Measurements from ENCODE around the gene NUP98. TPM values are rescaled to one million over a fixed set of nuclear protein-coding genes. Genes with fewer than 3 reads are reported as not detected.

NUP98 gene
- total and polyA plus RNA-seq, 10 of the 15 experiments (the other 5 are each of a cell fraction or from before 2014, with no cell fraction given): 21.7 to 108 (median 78.9) TPM

DNA sequence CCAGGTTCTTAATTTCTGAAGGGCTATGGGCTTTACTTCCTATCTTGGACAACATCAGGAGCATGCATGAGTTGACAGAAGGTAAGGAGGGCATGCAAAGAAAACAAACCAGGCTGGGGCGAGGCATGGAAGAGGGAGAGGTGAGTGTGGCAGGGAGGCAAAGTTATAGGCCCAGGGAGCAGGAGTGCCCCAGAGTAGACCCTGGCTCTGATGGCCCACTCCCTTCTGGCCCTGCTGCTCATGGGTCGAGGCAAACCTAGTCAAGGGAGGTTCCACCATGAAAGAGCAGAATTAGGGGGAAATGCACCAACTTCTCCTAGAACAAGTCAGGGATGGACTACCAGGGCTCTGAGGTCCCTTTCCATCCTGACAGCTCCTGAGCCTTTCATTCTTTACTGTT is 136.4 kb downstream of the NUP98 start (continued):
- TF ChIP-seq STAT3 (IDR thresholded peaks at IDR 0.05; ENCODE audit: low read depth, low read length) (no peak), HDAC2 (IDR thresholded peaks at IDR 0.05) (no peak), CREM (IDR thresholded peaks at IDR 0.05; ENCODE audit: low read depth) (no peak)

GRCh38 chr11:3659595-3660515 is 137.5 kb downstream of the NUP98 start:
- in situ Hi-C loops (cut with MboI) (no loop called here), intact Hi-C loops (cut with micrococcal nuclease; ENCODE audit: unreplicated experiment) (no loop called here)
- ATAC-seq: no peak
- Histone ChIP-seq H3K27ac (ENCODE audit: control insufficient read depth, insufficient read depth) (no peak overlapping the region), H3K36me3 (ENCODE audit: control insufficient read depth in 2 of 2, insufficient read depth in 2 of 2, low read length in 1 of 2) (no peaks in the 10 kb centered on the region), H2AFZ (ENCODE audit: control insufficient read depth, low read depth, low read length) (no peak overlapping the region), H3K9me3 (replicated peaks; ENCODE audit: control insufficient read depth, insufficient read depth, low read length) (no peaks in the 10 kb centered on the region), H3K4me1 (ENCODE audit: control insufficient read depth, insufficient read depth, low read length) (no peaks in the 10 kb centered on the region), H3K9ac (ENCODE audit: control insufficient read depth, insufficient read depth, low read length) (no peak overlapping the region), H3K4me2 (ENCODE audit: control insufficient read depth, insufficient read depth) (no peak overlapping the region), H3K4me3 (no peak overlapping the region), H3K79me2 (ENCODE audit: control insufficient read depth, insufficient read depth, low read length) (no peaks in the 10 kb centered on the region), H3K27me3 (replicated peaks in 1 of 2; ENCODE audit: control insufficient read depth in 2 of 2, insufficient read depth in 2 of 2, low read length in 1 of 2) (no peaks in the 10 kb centered on the region), H4K20me1 (ENCODE audit: control insufficient read depth, insufficient read depth) (no peaks in the 10 kb centered on the region)
- FAIRE-seq: no peak
- ChIA-PET RAD21 (ENCODE audit: unreplicated experiment) (no interaction called here), CTCF (no interaction called here), SMC1A (ENCODE audit: uncharacterized antibody, unreplicated experiment) (no interaction called here), POLR2A (no interaction called here)
- 63% methylated on average over 33 of the region's 33 CpGs for WGBS (ENCODE audit: insufficient coverage, insufficient replicate concordance, low lambda C conversion rate, missing lambda C conversion rate)
- no TSS peak for BruUV-seq (replicated peaks)
- no peak for DNase-seq (ENCODE audit: low read depth, low spot score)
- TF ChIP-seq, protein P1, sequence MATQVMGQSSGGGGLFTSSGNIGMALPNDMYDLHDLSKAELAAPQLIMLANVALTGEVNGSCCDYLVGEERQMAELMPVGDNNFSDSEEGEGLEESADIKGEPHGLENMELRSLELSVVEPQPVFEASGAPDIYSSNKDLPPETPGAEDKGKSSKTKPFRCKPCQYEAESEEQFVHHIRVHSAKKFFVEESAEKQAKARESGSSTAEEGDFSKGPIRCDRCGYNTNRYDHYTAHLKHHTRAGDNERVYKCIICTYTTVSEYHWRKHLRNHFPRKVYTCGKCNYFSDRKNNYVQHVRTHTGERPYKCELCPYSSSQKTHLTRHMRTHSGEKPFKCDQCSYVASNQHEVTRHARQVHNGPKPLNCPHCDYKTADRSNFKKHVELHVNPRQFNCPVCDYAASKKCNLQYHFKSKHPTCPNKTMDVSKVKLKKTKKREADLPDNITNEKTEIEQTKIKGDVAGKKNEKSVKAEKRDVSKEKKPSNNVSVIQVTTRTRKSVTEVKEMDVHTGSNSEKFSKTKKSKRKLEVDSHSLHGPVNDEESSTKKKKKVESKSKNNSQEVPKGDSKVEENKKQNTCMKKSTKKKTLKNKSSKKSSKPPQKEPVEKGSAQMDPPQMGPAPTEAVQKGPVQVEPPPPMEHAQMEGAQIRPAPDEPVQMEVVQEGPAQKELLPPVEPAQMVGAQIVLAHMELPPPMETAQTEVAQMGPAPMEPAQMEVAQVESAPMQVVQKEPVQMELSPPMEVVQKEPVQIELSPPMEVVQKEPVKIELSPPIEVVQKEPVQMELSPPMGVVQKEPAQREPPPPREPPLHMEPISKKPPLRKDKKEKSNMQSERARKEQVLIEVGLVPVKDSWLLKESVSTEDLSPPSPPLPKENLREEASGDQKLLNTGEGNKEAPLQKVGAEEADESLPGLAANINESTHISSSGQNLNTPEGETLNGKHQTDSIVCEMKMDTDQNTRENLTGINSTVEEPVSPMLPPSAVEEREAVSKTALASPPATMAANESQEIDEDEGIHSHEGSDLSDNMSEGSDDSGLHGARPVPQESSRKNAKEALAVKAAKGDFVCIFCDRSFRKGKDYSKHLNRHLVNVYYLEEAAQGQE (IDR thresholded peaks at IDR 0.05; ENCODE audit: low read depth, low read length): no peak
- no peak for TF ChIP-seq IKZF1 (conservative IDR thresholded peaks at IDR 0.05)
- no peak for TF ChIP-seq KAT2A (conservative IDR thresholded peaks at IDR 0.05; ENCODE audit: control insufficient read depth, low read depth, low read length)
- TF ChIP-seq RBBP5 (conservative IDR thresholded peaks at IDR 0.05): no peak
- no peak for TF ChIP-seq SMC3 (IDR thresholded peaks at IDR 0.05; ENCODE audit: borderline replicate concordance, low read length)
- TF ChIP-seq, protein P2, sequence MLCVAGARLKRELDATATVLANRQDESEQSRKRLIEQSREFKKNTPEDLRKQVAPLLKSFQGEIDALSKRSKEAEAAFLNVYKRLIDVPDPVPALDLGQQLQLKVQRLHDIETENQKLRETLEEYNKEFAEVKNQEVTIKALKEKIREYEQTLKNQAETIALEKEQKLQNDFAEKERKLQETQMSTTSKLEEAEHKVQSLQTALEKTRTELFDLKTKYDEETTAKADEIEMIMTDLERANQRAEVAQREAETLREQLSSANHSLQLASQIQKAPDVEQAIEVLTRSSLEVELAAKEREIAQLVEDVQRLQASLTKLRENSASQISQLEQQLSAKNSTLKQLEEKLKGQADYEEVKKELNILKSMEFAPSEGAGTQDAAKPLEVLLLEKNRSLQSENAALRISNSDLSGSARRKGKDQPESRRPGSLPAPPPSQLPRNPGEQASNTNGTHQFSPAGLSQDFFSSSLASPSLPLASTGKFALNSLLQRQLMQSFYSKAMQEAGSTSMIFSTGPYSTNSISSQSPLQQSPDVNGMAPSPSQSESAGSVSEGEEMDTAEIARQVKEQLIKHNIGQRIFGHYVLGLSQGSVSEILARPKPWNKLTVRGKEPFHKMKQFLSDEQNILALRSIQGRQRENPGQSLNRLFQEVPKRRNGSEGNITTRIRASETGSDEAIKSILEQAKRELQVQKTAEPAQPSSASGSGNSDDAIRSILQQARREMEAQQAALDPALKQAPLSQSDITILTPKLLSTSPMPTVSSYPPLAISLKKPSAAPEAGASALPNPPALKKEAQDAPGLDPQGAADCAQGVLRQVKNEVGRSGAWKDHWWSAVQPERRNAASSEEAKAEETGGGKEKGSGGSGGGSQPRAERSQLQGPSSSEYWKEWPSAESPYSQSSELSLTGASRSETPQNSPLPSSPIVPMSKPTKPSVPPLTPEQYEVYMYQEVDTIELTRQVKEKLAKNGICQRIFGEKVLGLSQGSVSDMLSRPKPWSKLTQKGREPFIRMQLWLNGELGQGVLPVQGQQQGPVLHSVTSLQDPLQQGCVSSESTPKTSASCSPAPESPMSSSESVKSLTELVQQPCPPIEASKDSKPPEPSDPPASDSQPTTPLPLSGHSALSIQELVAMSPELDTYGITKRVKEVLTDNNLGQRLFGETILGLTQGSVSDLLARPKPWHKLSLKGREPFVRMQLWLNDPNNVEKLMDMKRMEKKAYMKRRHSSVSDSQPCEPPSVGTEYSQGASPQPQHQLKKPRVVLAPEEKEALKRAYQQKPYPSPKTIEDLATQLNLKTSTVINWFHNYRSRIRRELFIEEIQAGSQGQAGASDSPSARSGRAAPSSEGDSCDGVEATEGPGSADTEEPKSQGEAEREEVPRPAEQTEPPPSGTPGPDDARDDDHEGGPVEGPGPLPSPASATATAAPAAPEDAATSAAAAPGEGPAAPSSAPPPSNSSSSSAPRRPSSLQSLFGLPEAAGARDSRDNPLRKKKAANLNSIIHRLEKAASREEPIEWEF (IDR thresholded peaks at IDR 0.05; ENCODE audit: insufficient replicate concordance, low read depth, low read length): no peak
- no peak for TF ChIP-seq CTCF (IDR thresholded peaks at IDR 0.05 in 2 of 3, conservative IDR thresholded peaks at IDR 0.05 in 1 of 3; ENCODE audit: control insufficient read depth in 2 of 3, extremely low read depth in 1 of 3, insufficient read depth in 1 of 3, low read depth in 3 of 3, low read length in 3 of 3)
- TF ChIP-seq NBN (IDR thresholded peaks at IDR 0.05): no peak
- TF ChIP-seq HDAC6 (IDR thresholded peaks at IDR 0.05; ENCODE audit: unreplicated experiment): no peak

Data from GM12878 (cell line).